Upper lobe of left lung (tissue), 6 donors: ENCODE measurements around the gene ADSS1. TPM values are rescaled to one million over a fixed set of nuclear protein-coding genes. Genes with fewer than 3 reads are reported as not detected.
A peak's percentile ranks its signal among the peaks of the same experiment; 100 is the strongest.

Source experiments
- ATAC-seq, 2 donors: fragments of 200-7000 bp; cut with Tn5 transposase; one replicate each; pipeline ENCODE4 v1.9.1; 2022; ENCODE audit warnings: mild to moderate bottlenecking in 2 of 2, moderate library complexity in 2 of 2; ENCODE audit not compliant: low FRiP score in 2 of 2
- DNase-seq, 2 donors: peaks; one replicate each; pipeline ENCODE4 v3.0.0-alpha.2; 2019 to 2020
- H3K27ac ChIP-seq, 4 donors: fragments of 200-600 bp; sonication (generic); one replicate each; pipeline ENCODE4 v1.5.1; 2016 to 2019
- H3K27me3 ChIP-seq, 4 donors: fragments of 200-600 bp; sonication (generic); one replicate each; pipeline ENCODE4 v1.5.1; 2017 to 2019
- H3K36me3 ChIP-seq, 4 donors: fragments of 200-600 bp; sonication (generic); one replicate each; pipeline ENCODE4 v1.5.1; 2016 to 2019
- H3K4me1 ChIP-seq, 4 donors: fragments of 200-600 bp; sonication (generic); one replicate each; pipeline ENCODE4 v1.5.1; 2018 to 2019
- H3K4me3 ChIP-seq, 4 donors: fragments of 200-600 bp; sonication (generic); one replicate each; pipeline ENCODE4 v1.5.1; 2017 to 2019; ENCODE audit warnings: mild to moderate bottlenecking in 2 of 4, moderate library complexity in 1 of 4
- H3K9me3 ChIP-seq, 4 donors: fragments of 200-600 bp; sonication (generic); one replicate each; pipeline ENCODE4 v1.5.1; 2018 to 2019
- CTCF ChIP-seq, 6 experiments: fragments of 450-650 bp in 4 of 6; fragments of 200-600 bp in 2 of 6; sonication (generic) in 2 of 6; IDR thresholded peaks; one replicate each; pipeline ENCODE4 v1.5.1; 2016 to 2019; ENCODE audit warnings: antibody characterized with exemption in 6 of 6
- EP300 ChIP-seq, 4 donors: sonication (generic); formaldehyde crosslinking; IDR thresholded peaks; one replicate each; pipeline ENCODE4 v1.5.1; 2017; ENCODE audit warnings: antibody characterized with exemption in 4 of 4, control low read depth in 2 of 4
- POLR2A ChIP-seq, 4 donors: fragments of 450-650 bp; IDR thresholded peaks; one replicate each; pipeline ENCODE4 v1.5.1; 2016 to 2017; ENCODE audit warnings: antibody characterized with exemption in 4 of 4, mild to moderate bottlenecking in 2 of 4
- POLR2AphosphoS5 ChIP-seq, 2 donors: sonication (generic); formaldehyde crosslinking; IDR thresholded peaks; one replicate each; pipeline ENCODE4 v1.5.1; 2017; ENCODE audit warnings: antibody characterized with exemption in 2 of 2
- WGBS, 2 donors: methylation state at CpG; one replicate each; pipeline ENCODE4 v1.1.5; 2017 to 2018; 5-methylcytosine and 5-hydroxymethylcytosine counted together
- total RNA-seq, 6 donors: library from RNA; depleted of rRNA in 4 of 6; stranded (reverse); fragments of >200 nt in 4 of 6; gene quantifications; one replicate each; pipeline versions ENCODE4 v1.1.0 to v1.2.1, GENCODE V29; 2016 to 2021
- donor health status: DM: no; HTN: no; CAD: no; lungs with moderate emphysema.
- donor health status: DM: no; HTN: yes; CAD: no; lungs with severe emphysema.

Gene ADSS1
- total RNA-seq, 6 donors from 2014 or later, result 4.9 to 34.6 (median 6.2) TPM

GRCh38 chr14:104742586-104743455, 18.8 kb downstream of the ADSS1 start:
- DNase-seq, result peak in 1 of 2 donors; percentile 59
- ATAC-seq, result no peak
- H3K9me3 ChIP-seq, result no peaks in the 10 kb centered on the region
- H3K4me1 ChIP-seq, result peaks cover 0 to 8% (median 3%) of the 10 kb centered on the region in 4 donors
- WGBS, 2 donors, result 84 to 87% methylated on average over 30 to 31 of the region's 32 CpGs
- H3K27ac ChIP-seq, result no peak overlapping the region
- TF ChIP-seq POLR2A (IDR thresholded peaks at IDR 0.05), result no peak
- no peak for TF ChIP-seq POLR2AphosphoS5 (IDR thresholded peaks at IDR 0.05)
- no peak for TF ChIP-seq EP300 (IDR thresholded peaks at IDR 0.05)
- TF ChIP-seq CTCF (IDR thresholded peaks at IDR 0.05), result no peak
- H3K27me3 ChIP-seq, result no peaks in the 10 kb centered on the region
- H3K36me3 ChIP-seq, result peaks cover 0 to 12% (median 0%) of the 10 kb centered on the region in 4 donors
- no peak overlapping the region for H3K4me3 ChIP-seq

GRCh38 chr14:104743461-104744380, 19.7 kb downstream of the ADSS1 start:
- WGBS, 2 donors, result 88% methylated on average over 14 to 28 of the region's 28 CpGs
- DNase-seq, result no peak

GRCh38 chr14:104744484-104744883, 20.5 kb downstream of the ADSS1 start:
- no peak overlapping the region for H3K27ac ChIP-seq

More at GRCh38 chr14:104743461-104744380, 19.7 kb downstream of the ADSS1 start:
- no peaks in the 10 kb centered on the region for H3K27me3 ChIP-seq
- H3K27ac ChIP-seq, result no peak overlapping the region
- peaks cover 0 to 12% (median 0%) of the 10 kb centered on the region in 4 donors for H3K36me3 ChIP-seq
- H3K4me1 ChIP-seq, result peaks cover 0 to 13% (median 3%) of the 10 kb centered on the region in 4 donors
- H3K9me3 ChIP-seq, result no peaks in the 10 kb centered on the region
- TF ChIP-seq POLR2AphosphoS5 (IDR thresholded peaks at IDR 0.05) (no peak), EP300 (IDR thresholded peaks at IDR 0.05) (no peak), POLR2A (IDR thresholded peaks at IDR 0.05) (no peak)
- no peak for ATAC-seq
- H3K4me3 ChIP-seq, result no peak overlapping the region

GRCh38 chr14:104745431-104745830, 21.4 kb downstream of the ADSS1 start:
- H3K9me3 ChIP-seq, result no peaks in the 10 kb centered on the region
- no peak for TF ChIP-seq POLR2AphosphoS5 (IDR thresholded peaks at IDR 0.05)
- H3K4me3 ChIP-seq, result no peak overlapping the region
- peaks cover 0 to 18% (median 3%) of the 10 kb centered on the region in 4 donors for H3K4me1 ChIP-seq
- H3K27me3 ChIP-seq, result no peaks in the 10 kb centered on the region
- H3K36me3 ChIP-seq, result peaks cover 0 to 6% (median 0%) of the 10 kb centered on the region in 4 donors
- no peak for ATAC-seq
- WGBS, 2 donors, result 92% methylated on average over 9 of the region's 9 CpGs; no CpG with 5 or more reads in 1 of the 2 donors
- no peak for DNase-seq
- H3K27ac ChIP-seq, result no peak overlapping the region

More at GRCh38 chr14:104744484-104744883, 20.5 kb downstream of the ADSS1 start:
- TF ChIP-seq EP300 (IDR thresholded peaks at IDR 0.05), result no peak
- DNase-seq (no peak), ATAC-seq (no peak)
- Histone ChIP-seq H3K9me3 (no peaks in the 10 kb centered on the region), H3K36me3 (peaks cover 0 to 12% (median 0%) of the 10 kb centered on the region in 4 donors), H3K4me3 (no peak overlapping the region), H3K4me1 (peaks cover 0 to 18% (median 3%) of the 10 kb centered on the region in 4 donors), H3K27me3 (no peaks in the 10 kb centered on the region)
- 90 to 95% methylated on average over 10 of the region's 10 CpGs for WGBS, 2 donors

GRCh38 chr14:104746071-104746545, 22.1 kb downstream of the ADSS1 start:
- peak overlapping the region in 3 of 4 donors; percentile 21 to 54 (median 37) for H3K27ac ChIP-seq
- ATAC-seq (no peak), DNase-seq (no peak)
- 82 to 85% methylated on average over 7 to 13 of the region's 13 CpGs for WGBS, 2 donors
- no peak for TF ChIP-seq POLR2AphosphoS5 (IDR thresholded peaks at IDR 0.05)
- no peak for TF ChIP-seq POLR2A (IDR thresholded peaks at IDR 0.05)
- no peak for TF ChIP-seq EP300 (IDR thresholded peaks at IDR 0.05)
- TF ChIP-seq CTCF (IDR thresholded peaks at IDR 0.05), result no peak
- peaks cover 0 to 18% (median 3%) of the 10 kb centered on the region in 4 donors for H3K4me1 ChIP-seq
- no peaks in the 10 kb centered on the region for H3K9me3 ChIP-seq
- H3K36me3 ChIP-seq, result peaks cover 0 to 6% (median 0%) of the 10 kb centered on the region in 4 donors
- H3K27me3 ChIP-seq, result no peaks in the 10 kb centered on the region
- no peak overlapping the region for H3K4me3 ChIP-seq
